Activated CD4-positive, alpha-beta T cell treated with anti-CD3 and anti-CD28 coated beads, Interleukin-2, amount 50 U/mL, for 4 hours (primary cell): ENCODE data around the gene NLRP3.
"Not testable (repeated sequence)": the region's sequence is repeated elsewhere in the genome, so short reads cannot be mapped to it uniquely, and the experiment has no call there.

Experiments
- DNase-seq, 2 experiments: peaks; one replicate each; pipeline ENCODE4 v3.0.0-alpha.2; 2020

Gene NLRP3

GRCh38 chr1:247440001-247440620, 24.1 kb downstream of the NLRP3 start:
- DNase-seq = no peak

DNA sequence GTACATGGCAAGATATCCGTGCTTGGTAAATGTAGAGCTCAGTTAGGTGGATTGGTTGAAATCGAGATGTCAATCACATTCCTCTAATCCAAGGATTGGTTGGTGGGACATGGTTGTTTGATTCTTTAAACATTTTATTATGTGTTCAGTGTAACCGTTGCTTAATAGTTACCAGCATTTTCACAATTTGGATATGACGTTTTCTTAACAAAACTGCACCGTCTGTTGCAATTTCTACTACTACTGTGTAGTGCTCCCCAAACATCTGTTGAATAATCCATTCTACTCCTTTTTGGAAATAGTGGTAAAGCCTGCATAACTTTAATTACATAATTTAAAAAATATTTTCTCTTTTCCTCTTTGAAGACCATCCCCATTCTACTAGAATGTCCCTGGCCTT, 25.6 kb downstream of the NLRP3 start:
- DNase-seq = no peak

- no peak for DNase-seq
Observed at GRCh38 chr1:247442164-247442563, 26.2 kb downstream of the NLRP3 start.

- no peak for DNase-seq
Observed at GRCh38 chr1:247443641-247444040, 27.7 kb downstream of the NLRP3 start.

- no peak for DNase-seq
Observed at GRCh38 chr1:247444571-247444970, 28.6 kb downstream of the NLRP3 start.

GRCh38 chr1:247445526-247446356, 29.8 kb downstream of the NLRP3 start:
- DNase-seq = no peak

DNA sequence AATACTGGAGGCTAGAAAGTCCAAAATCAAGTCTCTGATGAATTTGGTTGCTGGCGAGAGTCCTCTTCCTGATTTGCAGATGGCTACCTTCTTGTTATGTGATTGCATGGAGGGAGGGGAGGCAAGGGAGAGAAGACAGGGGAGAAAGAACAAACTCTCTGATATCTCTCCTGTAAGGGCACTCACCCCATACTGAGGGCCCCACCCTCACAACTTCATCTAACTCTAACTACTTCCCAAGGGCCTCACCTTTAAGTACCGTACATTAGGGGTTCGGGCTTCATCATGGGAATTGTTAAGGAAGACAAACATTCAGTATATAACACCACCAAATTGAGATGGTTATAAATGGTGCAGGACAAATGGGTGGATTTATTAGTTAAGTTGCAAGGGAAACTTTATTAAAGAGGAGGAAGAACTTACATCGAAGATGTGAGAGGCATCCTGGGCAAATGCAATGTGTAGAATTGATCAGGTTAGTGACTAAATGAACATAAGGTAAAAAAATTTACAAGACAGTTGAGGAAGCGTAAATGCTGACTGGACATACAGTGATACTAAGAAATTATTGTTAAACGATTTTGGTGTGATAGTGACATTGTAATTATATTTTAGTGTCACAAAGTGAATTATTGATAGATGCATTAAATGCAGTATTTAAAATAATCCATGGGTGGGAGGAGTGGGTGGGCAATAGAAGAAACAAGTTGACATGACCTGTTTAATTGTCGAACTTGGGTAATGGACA, 31.4 kb downstream of the NLRP3 start:
- DNase-seq = no peak

DNA sequence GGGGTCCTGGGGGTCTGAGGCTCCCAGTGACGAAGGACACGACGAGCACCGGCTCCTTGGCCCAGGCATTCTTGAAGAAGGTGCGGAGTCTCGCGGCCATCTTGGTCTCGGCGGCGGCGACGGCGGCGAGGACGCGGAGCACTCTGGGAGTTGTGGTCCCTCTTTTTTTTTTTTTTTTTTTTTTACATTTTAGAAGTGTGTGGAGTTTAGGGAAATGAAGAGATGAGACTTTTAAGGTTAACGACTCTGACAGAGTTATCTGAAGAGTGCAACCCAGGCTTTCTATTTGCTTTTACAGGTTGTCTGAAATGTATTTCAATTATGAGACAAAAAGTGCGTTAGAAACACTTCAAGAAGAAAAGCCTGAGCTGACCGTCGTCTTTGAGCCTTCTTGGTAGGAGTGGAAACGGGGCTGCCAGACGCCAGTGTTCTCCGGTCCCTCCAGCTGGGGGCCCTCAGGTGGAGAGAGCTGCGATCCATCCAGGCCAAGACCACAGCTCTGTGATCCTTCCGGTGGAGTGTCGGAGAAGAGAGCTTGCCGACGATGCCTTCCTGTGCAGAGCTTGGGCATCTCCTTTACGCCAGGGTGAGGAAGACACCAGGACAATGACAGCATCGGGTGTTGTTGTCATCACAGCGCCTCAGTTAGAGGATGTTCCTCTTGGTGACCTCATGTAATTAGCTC, 32.3 kb downstream of the NLRP3 start:
- DNase-seq = no peak

GRCh38 chr1:247451388-247452010, 35.5 kb downstream of the NLRP3 start:
- no peak for DNase-seq

- DNase-seq = no peak
Observed at GRCh38 chr1:247452447-247453039, 36.6 kb downstream of the NLRP3 start.

DNA sequence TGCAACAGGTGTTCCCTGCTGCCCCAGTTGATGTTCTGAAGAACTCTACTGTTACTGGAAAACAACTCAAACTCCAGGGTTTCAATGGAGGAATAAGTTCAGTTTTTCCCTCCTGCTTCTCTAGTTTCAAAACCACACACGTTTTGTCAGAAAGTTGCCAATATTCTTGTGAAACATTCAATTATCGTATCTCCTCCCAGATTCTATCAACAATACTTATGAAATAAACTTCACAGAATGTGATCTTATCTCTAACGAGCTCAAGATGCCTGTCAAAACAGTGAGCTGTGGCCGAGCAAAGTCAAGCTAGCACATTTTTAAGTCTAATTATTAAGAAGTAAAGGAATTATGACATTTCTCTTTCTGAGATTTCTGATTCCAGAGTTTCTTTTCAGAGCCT, 37.3 kb downstream of the NLRP3 start:
- DNase-seq = no peak

GRCh38 chr1:247453997-247454396, 38.0 kb downstream of the NLRP3 start:
- DNase-seq = no peak

DNA sequence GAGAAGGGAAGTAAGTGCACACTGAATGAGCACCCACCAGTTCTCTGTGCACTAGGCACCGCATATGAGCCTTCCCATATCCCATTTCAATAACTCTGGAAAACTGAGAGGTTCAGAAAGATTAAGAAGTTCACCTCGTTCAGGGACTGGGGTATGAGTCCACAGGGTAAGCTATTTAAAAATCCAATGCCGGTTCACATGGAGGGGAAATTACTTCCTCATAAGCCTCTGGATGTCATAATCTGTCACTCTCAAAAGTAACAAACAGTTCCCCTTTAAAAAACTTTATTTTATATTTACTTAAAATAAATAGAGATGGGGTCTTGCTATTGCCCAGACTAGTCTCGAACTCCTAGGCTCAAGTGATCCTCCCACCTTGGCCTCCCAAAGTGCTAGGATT, 40.0 kb downstream of the NLRP3 start:
- no peak for DNase-seq

DNA sequence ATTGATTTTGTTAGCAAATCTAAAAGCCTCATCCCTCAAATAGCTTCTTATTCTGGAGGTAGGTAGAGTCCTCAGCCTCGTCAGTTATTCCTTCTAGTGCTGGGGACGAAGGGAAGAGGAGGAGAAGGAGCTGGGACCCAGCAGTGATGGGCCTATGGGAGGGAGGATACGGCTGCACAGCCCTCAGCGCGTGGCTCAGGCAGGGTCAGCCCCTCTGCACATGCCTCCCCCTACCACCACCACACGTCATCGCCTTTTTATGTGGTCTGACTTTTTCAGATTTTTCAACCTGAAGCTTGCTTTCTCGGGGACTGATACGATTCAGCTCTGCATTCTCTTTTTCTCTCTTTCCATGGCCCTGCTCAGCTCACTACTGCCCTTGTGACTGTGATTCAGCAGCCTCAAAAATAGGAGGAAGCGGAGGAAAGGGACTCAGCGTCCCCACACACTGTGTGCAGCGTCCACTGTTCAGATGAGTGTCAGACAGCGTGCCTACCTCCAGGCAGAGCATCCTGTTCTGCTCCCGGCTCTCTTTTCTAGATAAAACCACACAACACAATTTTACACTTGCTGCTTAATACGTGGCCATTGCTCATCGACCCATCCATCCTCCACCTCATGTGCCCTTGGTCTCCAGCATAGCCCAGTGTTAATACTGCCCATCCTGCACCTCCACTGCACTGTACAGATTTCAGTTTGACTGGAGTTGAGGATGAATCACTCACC, 41.1 kb downstream of the NLRP3 start:
- no peak for DNase-seq

DNA sequence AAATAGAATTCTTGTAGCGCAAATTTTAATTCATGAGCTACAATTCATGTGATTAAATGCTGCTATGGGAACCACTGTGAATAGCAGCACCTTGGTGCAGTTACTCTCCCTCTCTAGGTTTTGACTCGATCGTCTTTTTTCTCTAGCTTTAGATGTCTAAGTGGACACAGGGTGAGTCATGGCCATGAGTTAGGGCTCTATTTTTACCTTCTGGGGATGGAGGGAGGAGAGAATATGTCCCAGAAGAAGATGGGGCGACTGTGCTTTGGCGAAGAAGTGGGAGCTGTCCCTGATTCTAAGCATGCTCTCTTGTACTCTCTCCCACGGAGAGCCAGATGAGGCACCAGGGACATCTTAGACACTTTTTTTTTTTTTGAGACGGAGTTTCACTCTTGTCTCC, 43.5 kb downstream of the NLRP3 start:
- no peak for DNase-seq

DNA sequence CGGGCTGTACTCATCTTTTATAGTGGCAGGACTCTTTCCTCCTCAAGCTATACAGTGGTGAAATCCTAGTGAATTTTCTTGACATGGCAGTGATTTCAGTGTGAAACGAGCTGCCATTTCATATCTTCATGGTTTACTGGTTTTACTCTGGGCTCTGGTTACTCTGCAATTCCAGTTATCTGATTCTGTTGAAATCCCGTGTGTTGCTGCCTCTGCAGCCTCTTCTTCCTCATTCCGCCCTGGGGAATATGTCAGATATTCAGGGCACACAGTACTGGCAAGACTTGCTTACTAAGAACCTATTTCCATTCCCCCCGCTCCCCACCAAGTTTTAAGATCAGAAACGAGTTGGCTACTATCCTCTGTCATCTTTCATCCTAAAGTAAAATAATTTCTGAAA, 49.8 kb downstream of the NLRP3 start:
- DNase-seq = no peak

DNA sequence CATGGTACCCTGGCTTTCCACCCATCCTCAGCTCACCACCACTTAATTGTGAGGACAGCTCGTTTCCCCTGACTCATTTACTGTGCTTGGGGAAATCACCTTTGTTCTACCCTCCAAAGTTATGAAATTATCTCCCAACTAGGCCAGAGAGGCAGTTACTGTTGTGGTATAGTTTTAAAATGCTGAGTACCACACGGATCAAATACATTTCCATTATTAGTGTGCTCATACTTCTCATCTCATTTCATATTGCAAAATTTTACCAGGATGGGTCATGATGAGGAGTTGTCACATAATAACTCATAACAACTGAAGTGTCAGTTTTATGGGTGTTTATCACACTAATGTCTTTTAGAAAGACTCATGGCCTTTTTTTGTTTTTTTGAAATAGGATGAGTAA, 51.2 kb downstream of the NLRP3 start:
- DNase-seq = no peak

- DNase-seq = no peak
Observed at GRCh38 chr1:247468481-247469140, 52.6 kb downstream of the NLRP3 start.

GRCh38 chr1:247469141-247469535, 53.2 kb downstream of the NLRP3 start:
- no peak for DNase-seq

- not testable (repeated sequence) for DNase-seq
Observed at GRCh38 chr1:247470942-247471429, 55.0 kb downstream of the NLRP3 start.

DNA sequence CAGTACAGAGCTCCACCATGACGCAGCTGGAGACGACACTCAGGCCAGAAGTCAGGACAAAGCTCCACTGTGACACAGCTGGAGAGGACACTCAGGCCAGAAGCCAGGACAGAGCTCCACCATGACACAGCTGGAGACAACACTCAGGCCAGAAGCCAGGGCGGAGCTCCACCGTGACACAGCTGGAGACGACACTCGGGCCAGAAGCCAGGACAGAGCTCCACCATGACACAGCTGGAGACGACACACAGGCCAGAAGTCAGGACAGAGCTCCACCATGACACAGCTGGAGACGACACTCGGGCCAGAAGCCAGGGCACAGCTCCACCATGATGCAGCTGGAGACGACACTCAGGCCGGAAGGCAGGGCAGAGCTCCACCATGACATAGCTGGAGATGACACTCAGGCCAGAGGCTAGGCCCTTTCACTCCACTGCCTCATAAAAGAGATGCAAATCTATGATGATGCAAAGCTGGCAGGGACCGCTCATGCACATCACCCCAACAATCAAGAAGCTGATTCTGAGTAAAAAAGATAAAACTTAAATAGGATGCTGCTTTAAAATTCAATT, 55.6 kb downstream of the NLRP3 start:
- DNase-seq = no peak
